K562 (cell line): ENCODE measurements around the gene PANX1. TPM values are rescaled to one million over a fixed set of nuclear protein-coding genes. Genes with fewer than 3 reads are reported as not detected.

Experiments
- ATAC-seq: fragments of 200-7000 bp; cut with Tn5 transposase; 3 replicates; pipeline ENCODE4 v1.9.1; 2020; ENCODE audit warnings: moderate library complexity
- BruUV-seq: library from RNA; stranded (reverse); fragments of 400-500 nt; replicated peaks from 2 replicates; lab custom pipeline; 2021; lab: Mats Ljungman, UMichigan
- CTCF ChIA-PET: fragments of 300-600 bp; formaldehyde crosslinking; extraction: SDS; loops from one replicate; lab custom pipeline; 2021; ENCODE audit warnings: low intra/inter-chr PET ratio; lab: Yijun Ruan, JAX
- POLR2A ChIA-PET: fragments of 300-600, 350-650 bp; sonication (Branson Sonifier 250); formaldehyde crosslinking; extraction: SDS; loops from one replicate; lab custom pipeline; 2021; ENCODE audit warnings: antibody characterized with exemption, inconsistent platforms; lab: Yijun Ruan, JAX
- DNase-seq, 4 experiments: peaks; one replicate each; pipeline versions ENCODE4 v3.0.0 to v3.0.0-alpha.2; 2011 to 2018; ENCODE audit warnings: low spot score in 3 of 4, mixed read lengths in 3 of 4; ENCODE audit errors: extremely low read depth in 1 of 4
- FAIRE-seq: peaks from 2 replicates; lab custom pipeline; 2011; peaks lifted over from hg19 to GRCh38; lab: Jason Lieb, UNC
- H2AFZ ChIP-seq: 2 replicates; pipeline ENCODE4 v1.6.0; 2011; ENCODE audit warnings: low read depth, low read length, control low read depth, inconsistent platforms
- H3K27ac ChIP-seq: fragments of 200-600 bp; 3 replicates; pipeline ENCODE4 v1.8.0; 2011; ENCODE audit warnings: low read depth, mild to moderate bottlenecking, control low read depth, inconsistent platforms, low read length, moderate library complexity, mixed read lengths; ENCODE audit errors: extremely low read depth
- H3K27me3 ChIP-seq, 2 experiments: fragments of 300-600 bp in 1 of 2; 2 replicates in 1 of 2; 3 replicates in 1 of 2; pipeline versions ENCODE4 v1.6.0 to v1.8.0; 2011; ENCODE audit warnings: inconsistent platforms in 2 of 2, low read length in 2 of 2, mild to moderate bottlenecking in 1 of 2, mixed read lengths in 1 of 2, moderate library complexity in 1 of 2; ENCODE audit not compliant: control insufficient read depth in 2 of 2, insufficient read depth in 2 of 2
- H3K36me3 ChIP-seq: fragments of 300-600 bp; 3 replicates; pipeline ENCODE4 v1.8.0; 2011; ENCODE audit warnings: mild to moderate bottlenecking, low read length, inconsistent platforms; ENCODE audit not compliant: control insufficient read depth, insufficient read depth
- H3K4me1 ChIP-seq, 2 experiments: fragments of 200-600 bp in 1 of 2; replicated peaks in 1 of 2; 2 replicates in 1 of 2; 3 replicates in 1 of 2; pipeline versions ENCODE4 v1.5.1 to v1.8.0; 2011; ENCODE audit warnings: inconsistent platforms in 2 of 2, low read length in 2 of 2, mild to moderate bottlenecking in 1 of 2, mixed read lengths in 1 of 2, moderate library complexity in 1 of 2; ENCODE audit not compliant: control insufficient read depth in 2 of 2, insufficient read depth in 2 of 2
- H3K4me2 ChIP-seq: 2 replicates; pipeline ENCODE4 v1.6.1; 2011; ENCODE audit warnings: low read length, control low read depth, inconsistent platforms, mixed read lengths; ENCODE audit not compliant: insufficient read depth
- H3K4me3 ChIP-seq: fragments of 200-600 bp; sonication (generic), shearing (Covaris generic); 2 replicates; pipeline ENCODE4 v1.5.1; 2016; ENCODE audit warnings: control low read depth, inconsistent platforms
- H3K79me2 ChIP-seq: fragments of 200-600 bp; 3 replicates; pipeline ENCODE4 v1.8.0; 2011; ENCODE audit warnings: low read length, inconsistent platforms; ENCODE audit not compliant: control insufficient read depth, insufficient read depth
- H3K9ac ChIP-seq, 2 experiments: 2 replicates each; pipeline versions ENCODE4 v1.6.0 to v1.6.1; 2011; ENCODE audit warnings: low read depth in 2 of 2, low read length in 2 of 2, control low read depth in 1 of 2, inconsistent platforms in 1 of 2, mild to moderate bottlenecking in 1 of 2, mixed read lengths in 1 of 2; ENCODE audit not compliant: insufficient read depth in 1 of 2
- H3K9me1 ChIP-seq: one replicate; pipeline ENCODE4 v1.6.0; 2011; ENCODE audit warnings: inconsistent platforms, mild to moderate bottlenecking, low read length, moderate library complexity; ENCODE audit not compliant: control insufficient read depth, insufficient read depth
- H3K9me3 ChIP-seq: replicated peaks from 2 replicates; pipeline ENCODE4 v1.5.1; 2011; ENCODE audit warnings: low read depth, low read length, inconsistent platforms; ENCODE audit not compliant: control insufficient read depth, insufficient read depth
- H4K20me1 ChIP-seq: replicated peaks from 2 replicates; pipeline ENCODE4 v1.6.1; 2011; ENCODE audit warnings: low read length, inconsistent platforms, mixed read lengths; ENCODE audit not compliant: control insufficient read depth, insufficient read depth
- CC2D1A ChIP-seq: fragments of 450-650 bp; IDR thresholded peaks from 2 replicates; pipeline ENCODE4 v1.6.1; 2017; ENCODE audit warnings: mild to moderate bottlenecking
- PHTF2 ChIP-seq: fragments of 250-450 bp; sonication (Bioruptor Pico); IDR thresholded peaks from 2 replicates; pipeline ENCODE4 v1.5.0; 2021; ENCODE audit warnings: mild to moderate bottlenecking
- POLR2B ChIP-seq: fragments of 450-650 bp; IDR thresholded peaks from 2 replicates; pipeline ENCODE4 v1.6.1; 2018; ENCODE audit warnings: low read depth; ENCODE audit not compliant: partially characterized antibody
- RBM39 ChIP-seq: fragments of 200-400 bp; formaldehyde crosslinking; optimal IDR thresholded peaks from 2 replicates; pipeline ENCODE3; 2018; ENCODE audit warnings: low read depth, low read length
- ZC3H11A ChIP-seq: IDR thresholded peaks from 2 replicates; pipeline ENCODE4 v1.6.1; 2012; ENCODE audit warnings: low read depth, low read length, improper control_type of control experiment
- ZNF311 ChIP-seq: fragments of 250-450 bp; sonication (Bioruptor Pico); IDR thresholded peaks from 2 replicates; pipeline ENCODE4 v1.4.0; 2020; ENCODE audit warnings: mild to moderate bottlenecking, moderate library complexity
- WGBS: fragments of 100-300 bp; shearing (Covaris generic); methylation state at CpG from one replicate; pipeline ENCODE4 v1.1.6; 2016; ENCODE audit warnings: low coverage, mixed read lengths; ENCODE audit not compliant: insufficient coverage; ENCODE audit errors: missing lambda C conversion rate; 5-methylcytosine and 5-hydroxymethylcytosine counted together
- in situ Hi-C: fragments of 300-500 bp; cut with MboI; formaldehyde crosslinking; loops from 4 replicates; pipeline ENCODE4 v1.15.0; 2018; ENCODE audit warnings: inconsistent platforms, mixed read lengths
- intact Hi-C: fragments of 100-400 bp; cut with micrococcal nuclease; formaldehyde crosslinking; loops from 2 replicates; pipeline ENCODE4 v1.14.2; 2022
- polyA plus RNA-seq, 8 experiments: library from polyadenylated mRNA; depleted of rRNA in 4 of 8; stranded (reverse) in 5 of 8; unstranded in 3 of 8; fragments of >200 nt; fragmentation: Nextera tagmentation in 2 of 8; fragmentation: Illumina TruSeq in 1 of 8; extraction: Ambion mirVana in 2 of 8; extraction: Trizol in 1 of 8; gene quantifications; 2 replicates each; pipeline versions ENCODE4 v1.2.1 to v1.2.3, GENCODE V29; 2011 to 2014; ENCODE audit warnings: inconsistent platforms in 1 of 8, missing spikeins in 1 of 8
- total RNA-seq, 7 experiments: library from RNA; depleted of rRNA in 6 of 7; stranded (reverse); fragments of >200 nt in 6 of 7; fragmentation: Illumina TruSeq in 2 of 7; extraction: Trizol in 2 of 7; gene quantifications; 2 replicates each; pipeline versions ENCODE4 v1.2.1 to v1.2.3, GENCODE V29; 2011 to 2021; ENCODE audit warnings: low replicate concordance in 1 of 7
- TF ChIP-seq, protein P1 (sequence below): fragments of 450-650 bp; conservative IDR thresholded peaks from 2 replicates; pipeline ENCODE4 v1.6.1; 2016; ENCODE audit warnings: missing genetic modification characterization, low read depth, mild to moderate bottlenecking, control low read depth, missing compliant biosample characterization
- TF ChIP-seq, protein P2 (sequence below): IDR thresholded peaks from 2 replicates; pipeline ENCODE4 v1.6.1; 2011; ENCODE audit not compliant: insufficient read length; ENCODE audit errors: extremely low read depth
- TF ChIP-seq, protein P3 (sequence below): sonication (generic); formaldehyde crosslinking; IDR thresholded peaks from 2 replicates; pipeline ENCODE4 v1.8.0; 2022; ENCODE audit warnings: missing genetic modification reagents, mild to moderate bottlenecking, borderline replicate concordance

Gene PANX1
- total and polyA plus RNA-seq, 9 of the 15 experiments (the other 6 are each of a cell fraction or from before 2014, with no cell fraction given): 1.9 to 14.8 (median 10.1) TPM

DNA sequence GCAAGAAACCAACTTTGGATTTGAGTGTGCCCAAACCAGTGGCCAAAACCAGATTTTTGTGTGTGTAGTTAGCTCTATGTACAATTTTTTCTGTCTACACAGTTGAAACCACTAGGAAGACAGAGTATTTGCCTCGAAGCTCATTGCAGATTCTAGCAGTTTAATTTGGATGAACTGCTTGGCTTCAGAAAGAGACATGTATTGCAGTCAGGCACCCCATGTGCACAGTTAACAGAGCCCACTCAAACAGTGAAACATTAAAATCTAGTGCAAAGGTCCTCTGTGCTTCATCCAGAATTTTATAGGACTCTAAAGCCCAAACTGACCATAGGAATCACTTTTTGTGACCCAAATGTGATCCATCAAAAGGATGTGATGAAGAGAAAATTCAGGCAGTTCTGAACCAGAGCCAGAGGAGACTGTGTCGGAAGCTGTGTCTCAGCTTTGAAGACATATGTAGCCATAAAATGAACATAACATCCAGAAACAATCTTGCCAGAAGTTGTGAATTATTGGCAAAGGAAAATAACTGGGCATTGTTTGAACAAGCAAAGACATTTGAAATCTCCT lies 82.7 kb downstream of the PANX1 start:
- Histone ChIP-seq H3K79me2 (no peaks in the 10 kb centered on the region), H4K20me1 (no peaks in the 10 kb centered on the region), H3K9me3 (no peaks in the 10 kb centered on the region), H2AFZ (no peak overlapping the region), H3K27me3 (peaks cover 0 to 5% of the 10 kb centered on the region in 2 experiments; a peak in 1 of 5 replicates), H3K4me3 (no peak overlapping the region), H3K27ac (no peak overlapping the region), H3K4me1 (no peaks in the 10 kb centered on the region), H3K9me1 (no peaks in the 10 kb centered on the region), H3K36me3 (no peaks in the 10 kb centered on the region), H3K4me2 (no peak overlapping the region), H3K9ac (no peak overlapping the region)
- TF ChIP-seq PHTF2 (CRISPR knock-in tag): no peak
- TF ChIP-seq, protein P1, sequence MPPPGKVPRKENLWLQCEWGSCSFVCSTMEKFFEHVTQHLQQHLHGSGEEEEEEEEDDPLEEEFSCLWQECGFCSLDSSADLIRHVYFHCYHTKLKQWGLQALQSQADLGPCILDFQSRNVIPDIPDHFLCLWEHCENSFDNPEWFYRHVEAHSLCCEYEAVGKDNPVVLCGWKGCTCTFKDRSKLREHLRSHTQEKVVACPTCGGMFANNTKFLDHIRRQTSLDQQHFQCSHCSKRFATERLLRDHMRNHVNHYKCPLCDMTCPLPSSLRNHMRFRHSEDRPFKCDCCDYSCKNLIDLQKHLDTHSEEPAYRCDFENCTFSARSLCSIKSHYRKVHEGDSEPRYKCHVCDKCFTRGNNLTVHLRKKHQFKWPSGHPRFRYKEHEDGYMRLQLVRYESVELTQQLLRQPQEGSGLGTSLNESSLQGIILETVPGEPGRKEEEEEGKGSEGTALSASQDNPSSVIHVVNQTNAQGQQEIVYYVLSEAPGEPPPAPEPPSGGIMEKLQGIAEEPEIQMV (tag): no peak
- TF ChIP-seq ZC3H11A: no peak
- in situ Hi-C loops: no loop called here
- no TSS peak for BruUV-seq
- DNase-seq (no peak), FAIRE-seq (no peak), ATAC-seq (no peak)
- 4% methylated on average over 2 of the region's 2 CpGs for WGBS
- POLR2A ChIA-PET: no interaction called here
- CTCF ChIA-PET: no interaction called here
- intact Hi-C loops: no loop called here

DNA sequence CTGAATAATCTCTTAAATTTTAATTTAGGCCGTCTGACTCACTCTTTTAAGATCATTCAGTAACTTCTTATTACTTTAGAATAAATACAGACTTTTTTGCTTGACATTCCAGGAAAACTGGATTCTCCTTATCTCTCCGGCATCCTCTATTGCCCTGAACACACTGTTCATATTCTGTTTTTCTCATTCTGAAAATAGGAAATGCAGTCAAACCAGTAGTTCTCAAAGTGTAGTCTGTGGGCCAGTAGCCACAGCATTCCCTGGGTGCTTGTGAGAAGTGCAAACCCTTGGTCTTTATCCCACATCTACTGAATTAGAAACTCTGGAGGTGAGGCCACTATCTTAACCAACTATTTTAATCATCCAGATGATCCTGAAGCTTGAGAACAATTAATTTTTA lies 84.3 kb downstream of the PANX1 start:
- Histone ChIP-seq H4K20me1 (no peaks in the 10 kb centered on the region), H3K4me3 (no peak overlapping the region), H3K27me3 (peaks cover 0 to 5% of the 10 kb centered on the region in 2 experiments; a peak in 1 of 5 replicates), H3K9me3 (no peaks in the 10 kb centered on the region), H3K4me1 (no peaks in the 10 kb centered on the region), H3K9ac (no peak overlapping the region), H3K36me3 (no peaks in the 10 kb centered on the region), H2AFZ (no peak overlapping the region), H3K9me1 (no peaks in the 10 kb centered on the region), H3K4me2 (no peak overlapping the region), H3K79me2 (no peaks in the 10 kb centered on the region), H3K27ac (no peak overlapping the region)
- DNase-seq (no peak), ATAC-seq (no peak), FAIRE-seq (no peak)
- in situ Hi-C loops (no loop called here), intact Hi-C loops (no loop called here)
- CTCF ChIA-PET: no interaction called here
- 3% methylated on average over 2 of the region's 2 CpGs for WGBS
- BruUV-seq: no TSS peak
- POLR2A ChIA-PET: no interaction called here
- TF ChIP-seq, protein P2, sequence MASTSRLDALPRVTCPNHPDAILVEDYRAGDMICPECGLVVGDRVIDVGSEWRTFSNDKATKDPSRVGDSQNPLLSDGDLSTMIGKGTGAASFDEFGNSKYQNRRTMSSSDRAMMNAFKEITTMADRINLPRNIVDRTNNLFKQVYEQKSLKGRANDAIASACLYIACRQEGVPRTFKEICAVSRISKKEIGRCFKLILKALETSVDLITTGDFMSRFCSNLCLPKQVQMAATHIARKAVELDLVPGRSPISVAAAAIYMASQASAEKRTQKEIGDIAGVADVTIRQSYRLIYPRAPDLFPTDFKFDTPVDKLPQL: no peak
- no peak for TF ChIP-seq RBM39
- TF ChIP-seq POLR2B: no peak
- TF ChIP-seq ZNF311: no peak
- TF ChIP-seq CC2D1A: no peak
- TF ChIP-seq, protein P3, sequence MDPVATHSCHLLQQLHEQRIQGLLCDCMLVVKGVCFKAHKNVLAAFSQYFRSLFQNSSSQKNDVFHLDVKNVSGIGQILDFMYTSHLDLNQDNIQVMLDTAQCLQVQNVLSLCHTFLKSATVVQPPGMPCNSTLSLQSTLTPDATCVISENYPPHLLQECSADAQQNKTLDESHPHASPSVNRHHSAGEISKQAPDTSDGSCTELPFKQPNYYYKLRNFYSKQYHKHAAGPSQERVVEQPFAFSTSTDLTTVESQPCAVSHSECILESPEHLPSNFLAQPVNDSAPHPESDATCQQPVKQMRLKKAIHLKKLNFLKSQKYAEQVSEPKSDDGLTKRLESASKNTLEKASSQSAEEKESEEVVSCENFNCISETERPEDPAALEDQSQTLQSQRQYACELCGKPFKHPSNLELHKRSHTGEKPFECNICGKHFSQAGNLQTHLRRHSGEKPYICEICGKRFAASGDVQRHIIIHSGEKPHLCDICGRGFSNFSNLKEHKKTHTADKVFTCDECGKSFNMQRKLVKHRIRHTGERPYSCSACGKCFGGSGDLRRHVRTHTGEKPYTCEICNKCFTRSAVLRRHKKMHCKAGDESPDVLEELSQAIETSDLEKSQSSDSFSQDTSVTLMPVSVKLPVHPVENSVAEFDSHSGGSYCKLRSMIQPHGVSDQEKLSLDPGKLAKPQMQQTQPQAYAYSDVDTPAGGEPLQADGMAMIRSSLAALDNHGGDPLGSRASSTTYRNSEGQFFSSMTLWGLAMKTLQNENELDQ (CRISPR knock-in tag): no peak
